Peyer's patch (tissue), 4 donors: ENCODE results near the gene PLPP4. TPM values are rescaled to one million over a fixed set of nuclear protein-coding genes. Genes with fewer than 3 reads are reported as not detected.
"Not testable (repeated sequence)": the region's sequence is repeated elsewhere in the genome, so short reads cannot be mapped to it uniquely, and the experiment has no call there.

Source experiments
- DNase-seq, 3 donors: peaks; one replicate each; pipeline ENCODE4 v3.0.0-alpha.2; 2017 to 2019
- H3K27ac ChIP-seq, 4 donors: fragments of 200-600 bp; sonication (generic); one replicate each; pipeline ENCODE4 v1.5.1; 2016 to 2019
- H3K27me3 ChIP-seq, 2 donors: fragments of 200-600 bp; sonication (generic); one replicate each; pipeline ENCODE4 v1.5.1; 2019
- H3K36me3 ChIP-seq, 3 donors: fragments of 200-600 bp; sonication (generic); one replicate each; pipeline ENCODE4 v1.5.1; 2016 to 2019
- H3K4me1 ChIP-seq, 4 donors: fragments of 200-600 bp; sonication (generic); one replicate each; pipeline ENCODE4 v1.5.1; 2016 to 2019
- H3K4me3 ChIP-seq, 4 donors: fragments of 200-600 bp; sonication (generic); 1 replicate in 3 of 4; 2 replicates in 1 of 4; pipeline ENCODE4 v1.5.1; 2016 to 2019; ENCODE audit warnings: mild to moderate bottlenecking in 1 of 4
- H3K9me3 ChIP-seq, 4 donors: fragments of 200-600 bp; sonication (generic); one replicate each; pipeline ENCODE4 v1.5.1; 2016 to 2019; ENCODE audit warnings: mild to moderate bottlenecking in 1 of 4
- POLR2A ChIP-seq, 2 donors: fragments of 450-650 bp; IDR thresholded peaks; one replicate each; pipeline ENCODE4 v1.5.1; 2017; ENCODE audit warnings: antibody characterized with exemption in 2 of 2, mild to moderate bottlenecking in 2 of 2, moderate library complexity in 2 of 2
- total RNA-seq, 4 donors: library from RNA; depleted of rRNA; stranded (reverse); fragments of >200 nt; gene quantifications; one replicate each; pipeline ENCODE4 v1.1.0, GENCODE V29; 2016
- TF ChIP-seq, protein P1 (sequence below), 6 experiments: fragments of 450-650 bp in 4 of 6; fragments of 200-600 bp in 2 of 6; sonication (generic) in 1 of 6; IDR thresholded peaks; one replicate each; pipeline ENCODE4 v1.5.1; 2017 to 2019; ENCODE audit warnings: antibody characterized with exemption in 6 of 6, mild to moderate bottlenecking in 3 of 6, moderate library complexity in 1 of 6

The PLPP4 gene
- total RNA-seq, 4 donors from 2014 or later = 1.3 TPM; not detected in 3

DNA sequence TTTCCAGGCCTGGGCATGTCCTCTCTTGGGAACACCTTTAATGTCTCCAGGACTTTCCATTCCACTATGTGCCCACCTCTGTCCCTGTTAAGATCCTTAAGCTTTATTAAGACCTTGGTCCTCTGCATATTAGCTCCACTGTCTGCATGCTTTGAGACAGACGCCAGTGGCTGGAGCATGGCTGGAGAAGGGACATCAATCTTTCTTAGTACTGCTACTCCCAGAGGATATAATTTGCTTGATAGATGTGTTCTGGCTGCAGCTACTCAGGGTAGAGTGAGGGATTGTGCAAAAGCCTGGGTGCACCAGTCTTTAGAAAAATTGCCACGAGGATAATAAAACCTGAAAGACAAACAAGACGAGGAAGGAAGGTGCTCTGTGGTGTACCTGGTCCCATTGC lies 42.9 kb downstream of the PLPP4 start:
- TF ChIP-seq POLR2A (IDR thresholded peaks at IDR 0.05) = no peak
- TF ChIP-seq, protein P1, sequence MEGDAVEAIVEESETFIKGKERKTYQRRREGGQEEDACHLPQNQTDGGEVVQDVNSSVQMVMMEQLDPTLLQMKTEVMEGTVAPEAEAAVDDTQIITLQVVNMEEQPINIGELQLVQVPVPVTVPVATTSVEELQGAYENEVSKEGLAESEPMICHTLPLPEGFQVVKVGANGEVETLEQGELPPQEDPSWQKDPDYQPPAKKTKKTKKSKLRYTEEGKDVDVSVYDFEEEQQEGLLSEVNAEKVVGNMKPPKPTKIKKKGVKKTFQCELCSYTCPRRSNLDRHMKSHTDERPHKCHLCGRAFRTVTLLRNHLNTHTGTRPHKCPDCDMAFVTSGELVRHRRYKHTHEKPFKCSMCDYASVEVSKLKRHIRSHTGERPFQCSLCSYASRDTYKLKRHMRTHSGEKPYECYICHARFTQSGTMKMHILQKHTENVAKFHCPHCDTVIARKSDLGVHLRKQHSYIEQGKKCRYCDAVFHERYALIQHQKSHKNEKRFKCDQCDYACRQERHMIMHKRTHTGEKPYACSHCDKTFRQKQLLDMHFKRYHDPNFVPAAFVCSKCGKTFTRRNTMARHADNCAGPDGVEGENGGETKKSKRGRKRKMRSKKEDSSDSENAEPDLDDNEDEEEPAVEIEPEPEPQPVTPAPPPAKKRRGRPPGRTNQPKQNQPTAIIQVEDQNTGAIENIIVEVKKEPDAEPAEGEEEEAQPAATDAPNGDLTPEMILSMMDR (IDR thresholded peaks at IDR 0.05) = no peak
- H3K9me3 ChIP-seq = no peaks in the 10 kb centered on the region
- DNase-seq = no peak
- no peaks in the 10 kb centered on the region for H3K4me1 ChIP-seq
- no peak overlapping the region for H3K4me3 ChIP-seq
- H3K36me3 ChIP-seq = no peaks in the 10 kb centered on the region
- no peaks in the 10 kb centered on the region for H3K27me3 ChIP-seq
- H3K27ac ChIP-seq = no peak overlapping the region

GRCh38 chr10:120503689-120504088 lies 46.7 kb downstream of the PLPP4 start:
- DNase-seq = no peak
- no peaks in the 10 kb centered on the region for H3K4me1 ChIP-seq
- no peaks in the 10 kb centered on the region for H3K9me3 ChIP-seq
- no peak overlapping the region for H3K4me3 ChIP-seq
- TF ChIP-seq POLR2A (IDR thresholded peaks at IDR 0.05) = no peak
- TF ChIP-seq, protein P1 (IDR thresholded peaks at IDR 0.05) = no peak
- H3K27ac ChIP-seq = no peak overlapping the region
- no peaks in the 10 kb centered on the region for H3K36me3 ChIP-seq
- no peaks in the 10 kb centered on the region for H3K27me3 ChIP-seq

GRCh38 chr10:120504227-120504626 lies 47.2 kb downstream of the PLPP4 start:
- not testable (repeated sequence) for DNase-seq, H3K4me3 ChIP-seq, H3K36me3 ChIP-seq, H3K4me1 ChIP-seq, H3K27ac ChIP-seq, H3K27me3 ChIP-seq, H3K9me3 ChIP-seq

GRCh38 chr10:120505056-120505455 lies 48.0 kb downstream of the PLPP4 start:
- Histone ChIP-seq H3K27ac (no peak overlapping the region), H3K9me3 (no peaks in the 10 kb centered on the region), H3K4me1 (no peaks in the 10 kb centered on the region), H3K36me3 (no peaks in the 10 kb centered on the region), H3K4me3 (no peak overlapping the region), H3K27me3 (no peaks in the 10 kb centered on the region)
- no peak for TF ChIP-seq POLR2A (IDR thresholded peaks at IDR 0.05)
- TF ChIP-seq, protein P1 (IDR thresholded peaks at IDR 0.05) = no peak
- no peak for DNase-seq

DNA sequence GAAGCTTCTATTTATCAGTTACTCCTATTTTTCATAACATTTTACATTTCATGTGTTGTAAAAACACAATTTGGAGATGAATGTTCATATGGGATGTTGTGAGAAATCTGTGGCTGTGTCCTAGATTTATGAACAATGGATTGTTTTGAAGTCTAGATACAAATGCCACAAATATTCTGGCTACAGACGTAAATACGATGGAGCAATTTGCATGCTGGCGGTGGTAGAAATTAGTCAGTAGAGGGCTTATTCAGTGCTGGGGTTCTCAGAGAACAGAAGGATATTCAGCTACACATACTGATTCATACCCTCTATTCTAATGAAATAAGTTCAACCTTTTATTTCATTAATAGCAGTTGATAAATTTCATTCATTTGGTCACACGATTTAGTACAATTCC lies 48.8 kb downstream of the PLPP4 start:
- no peaks in the 10 kb centered on the region for H3K4me1 ChIP-seq
- H3K4me3 ChIP-seq = no peak overlapping the region
- no peaks in the 10 kb centered on the region for H3K36me3 ChIP-seq
- DNase-seq = no peak
- H3K27ac ChIP-seq = no peak overlapping the region
- no peaks in the 10 kb centered on the region for H3K27me3 ChIP-seq
- TF ChIP-seq POLR2A (IDR thresholded peaks at IDR 0.05) = no peak
- TF ChIP-seq, protein P1 (IDR thresholded peaks at IDR 0.05) = no peak
- H3K9me3 ChIP-seq = no peaks in the 10 kb centered on the region

DNA sequence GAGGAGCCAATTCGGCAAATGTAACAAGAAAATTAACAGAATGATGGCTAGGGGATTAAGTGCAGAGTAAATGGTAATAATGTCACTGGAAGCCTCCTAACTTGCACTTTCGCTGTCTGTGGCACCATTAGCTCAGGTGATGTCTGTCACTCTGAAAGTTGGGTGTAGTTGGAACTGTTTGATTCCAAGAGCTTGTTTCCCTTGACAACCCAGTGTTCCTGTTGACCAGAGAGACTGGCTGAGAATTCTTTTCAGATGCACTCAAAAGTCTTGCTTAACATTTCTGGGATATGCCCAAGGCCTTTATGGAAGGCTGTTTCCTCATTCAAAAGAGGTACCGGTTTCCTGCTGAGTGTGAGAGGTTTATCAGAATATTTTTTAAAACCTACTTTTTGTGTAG lies 49.6 kb downstream of the PLPP4 start:
- no peaks in the 10 kb centered on the region for H3K4me1 ChIP-seq
- DNase-seq = no peak
- no peaks in the 10 kb centered on the region for H3K27me3 ChIP-seq
- no peaks in the 10 kb centered on the region for H3K9me3 ChIP-seq
- TF ChIP-seq POLR2A (IDR thresholded peaks at IDR 0.05) = no peak
- TF ChIP-seq, protein P1 (IDR thresholded peaks at IDR 0.05) = no peak
- no peak overlapping the region for H3K4me3 ChIP-seq
- H3K27ac ChIP-seq = no peak overlapping the region
- H3K36me3 ChIP-seq = no peaks in the 10 kb centered on the region
